LHCN-M2 (cell line): ENCODE results near the gene CPTP. TPM values are rescaled to one million over a fixed set of nuclear protein-coding genes. Genes with fewer than 3 reads are reported as not detected.
A peak's percentile ranks its signal among the peaks of the same experiment; 100 is the strongest.
"Not testable (repeated sequence)": the region's sequence is repeated elsewhere in the genome, so short reads cannot be mapped to it uniquely, and the experiment has no call there.

Experiments used
- DNase-seq: peaks from one replicate; pipeline ENCODE4 v3.0.0-alpha.2; 2012; ENCODE audit warnings: low read depth
- total RNA-seq: library from RNA; depleted of rRNA; stranded (reverse); fragments of >200 nt; gene quantifications from 2 replicates; pipeline ENCODE4 v1.2.3, GENCODE V29; 2014

The CPTP gene
- total RNA-seq, 1 experiment from 2014 or later = 27.7 TPM

- DNase-seq = peak; percentile 86
These were observed 37.4 kb downstream of the CPTP start for GRCh38 chr1:1361982-1362423.

DNA sequence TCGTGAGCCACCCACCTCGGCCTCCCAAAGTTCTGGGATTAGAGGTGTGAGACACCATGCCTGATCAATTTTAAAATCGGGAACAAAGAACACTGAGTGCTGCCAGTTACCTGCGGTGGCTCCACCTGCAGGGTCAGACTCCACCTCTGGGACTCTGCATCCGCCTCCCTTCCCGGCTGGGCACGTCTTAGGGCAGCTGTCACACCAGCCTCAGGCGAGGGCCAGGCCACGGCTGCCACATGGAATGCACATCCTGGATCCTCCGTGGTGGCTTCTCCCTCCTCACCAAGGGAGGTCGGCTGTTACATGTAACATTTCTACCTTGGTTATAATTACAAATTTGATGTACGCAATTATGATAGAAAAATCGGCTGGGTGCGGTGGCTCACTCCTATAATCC, 39.7 kb downstream of the CPTP start:
- DNase-seq = no peak

GRCh38 chr1:1365875-1366698, 41.5 kb downstream of the CPTP start:
- no peak for DNase-seq

DNA sequence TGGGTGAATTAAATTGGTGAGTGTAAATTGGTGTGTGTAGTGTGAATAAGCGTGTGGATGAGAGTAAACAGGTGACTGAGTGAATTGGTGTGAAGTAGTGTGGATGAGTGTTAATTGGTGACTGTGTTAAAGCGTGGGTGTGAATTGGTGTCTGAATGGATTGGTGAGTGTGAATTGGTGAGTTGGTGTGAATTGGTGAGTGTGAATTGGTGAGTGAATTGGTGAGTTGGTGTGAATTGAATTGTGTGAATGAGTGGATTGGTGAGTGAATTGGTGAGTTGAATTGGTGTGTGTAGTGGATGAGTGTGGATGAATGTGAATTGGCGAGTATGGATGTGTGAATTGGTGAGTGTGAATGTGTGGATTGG, 42.1 kb downstream of the CPTP start:
- DNase-seq = peak; percentile 7

DNA sequence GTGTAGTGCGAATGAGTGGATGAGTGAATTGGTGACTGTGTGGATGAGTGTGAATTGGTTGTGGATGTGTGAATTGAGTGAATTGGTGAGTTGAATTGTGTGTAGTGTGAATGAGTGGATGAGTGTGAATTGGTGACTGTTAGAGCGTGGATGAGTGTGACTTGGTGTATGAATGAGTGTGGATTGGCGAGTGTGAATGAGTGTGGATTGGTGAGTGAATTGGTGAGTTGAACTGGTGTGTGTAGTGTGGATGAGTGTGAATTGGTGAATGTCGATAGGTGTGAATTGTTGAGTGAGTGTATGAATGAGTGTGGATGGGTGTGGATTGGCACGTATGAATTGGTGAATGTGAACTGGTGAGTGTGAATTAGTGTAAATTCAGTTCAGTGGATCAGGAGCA, 42.7 kb downstream of the CPTP start:
- DNase-seq = no peak

- not testable (repeated sequence) for DNase-seq
These were observed 45.5 kb downstream of the CPTP start for GRCh38 chr1:1370094-1370493.

DNA sequence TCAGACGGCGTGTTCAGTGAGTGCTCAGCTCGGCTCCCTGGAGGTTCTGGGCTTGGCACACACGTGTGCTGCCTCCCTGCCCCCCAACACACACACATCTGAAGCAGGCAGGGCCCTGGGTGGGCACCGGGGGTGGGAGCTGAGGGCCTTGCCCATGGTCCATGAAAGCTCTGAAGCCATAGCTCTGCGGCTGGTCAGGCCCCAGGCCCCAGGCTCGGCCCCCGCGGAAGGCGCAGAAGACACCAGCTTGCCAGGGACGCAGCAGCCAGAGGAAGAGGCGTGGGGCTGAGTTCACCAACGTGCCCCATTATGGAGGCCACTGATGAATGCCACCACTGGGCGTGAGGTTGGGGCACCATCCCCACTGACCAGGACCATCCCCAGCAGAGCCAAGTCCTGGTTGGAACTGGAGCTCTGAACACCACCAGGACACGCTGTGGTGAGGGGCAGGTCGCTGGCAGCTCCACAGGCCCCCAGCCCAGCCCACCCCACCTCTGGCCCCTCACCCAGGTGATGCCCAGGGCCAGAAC, 46.2 kb downstream of the CPTP start:
- no peak for DNase-seq

- peak; percentile 84 for DNase-seq
These were observed 46.8 kb downstream of the CPTP start for GRCh38 chr1:1371364-1371745.

GRCh38 chr1:1371746-1372711, 47.4 kb downstream of the CPTP start:
- peak; percentile 82 for DNase-seq

- DNase-seq = no peak
These were observed 48.6 kb downstream of the CPTP start for GRCh38 chr1:1373051-1373814.

DNA sequence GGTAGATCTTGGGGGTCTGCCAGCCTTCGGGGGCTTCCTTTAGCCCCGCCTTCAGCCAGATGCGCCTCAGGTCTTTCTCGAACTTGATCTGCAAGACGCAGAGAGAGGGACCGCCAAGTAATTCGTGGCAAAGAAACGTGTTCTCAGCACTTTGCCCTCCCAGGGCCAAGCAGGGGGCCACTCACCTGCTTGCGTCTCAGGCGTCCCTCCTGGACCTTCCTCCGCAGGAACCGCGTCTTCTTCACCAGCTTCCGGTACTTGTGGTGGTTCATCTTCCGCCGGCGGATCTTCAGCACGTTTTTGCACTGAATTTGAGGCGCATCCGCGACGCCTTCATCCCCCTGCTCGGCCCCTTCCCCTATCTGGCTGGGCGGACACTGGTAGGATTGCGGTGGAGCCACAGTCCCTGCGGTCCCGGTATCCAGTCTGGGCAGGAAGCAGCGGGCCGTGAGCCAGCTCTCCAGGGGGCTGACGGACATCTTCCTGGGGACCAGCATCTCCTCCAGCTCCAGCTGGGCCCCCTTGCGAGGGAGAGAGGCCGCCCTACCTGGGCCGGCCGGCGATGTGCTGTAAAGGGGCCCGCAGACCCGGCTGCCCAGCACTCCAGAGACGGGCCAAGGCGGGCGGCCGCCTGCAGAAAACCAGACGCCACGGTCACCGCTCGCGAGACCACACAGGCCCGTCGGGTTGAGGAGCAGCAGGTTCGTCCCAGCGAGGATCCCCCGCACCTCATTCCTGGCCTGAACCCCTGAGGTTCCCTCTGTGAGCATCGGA, 49.4 kb downstream of the CPTP start:
- DNase-seq = no peak

DNA sequence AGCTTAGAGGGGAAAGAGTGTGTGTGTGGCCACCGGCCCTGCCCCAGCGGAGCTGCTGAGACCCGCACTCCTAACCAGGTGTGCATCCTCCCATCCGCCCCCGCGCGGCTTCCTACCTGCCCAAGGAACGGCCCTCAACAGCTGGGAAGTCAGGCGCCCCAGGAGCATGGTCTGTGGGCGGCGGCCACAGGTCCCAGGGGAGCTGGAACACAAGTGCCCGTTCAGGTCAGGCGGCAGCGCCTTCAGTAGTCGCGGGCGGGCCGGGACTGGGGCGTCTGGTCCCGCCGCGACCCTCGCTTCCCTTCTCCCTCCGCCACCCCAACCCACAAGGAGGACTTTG, 50.0 kb downstream of the CPTP start:
- peak; percentile 29 for DNase-seq

DNA sequence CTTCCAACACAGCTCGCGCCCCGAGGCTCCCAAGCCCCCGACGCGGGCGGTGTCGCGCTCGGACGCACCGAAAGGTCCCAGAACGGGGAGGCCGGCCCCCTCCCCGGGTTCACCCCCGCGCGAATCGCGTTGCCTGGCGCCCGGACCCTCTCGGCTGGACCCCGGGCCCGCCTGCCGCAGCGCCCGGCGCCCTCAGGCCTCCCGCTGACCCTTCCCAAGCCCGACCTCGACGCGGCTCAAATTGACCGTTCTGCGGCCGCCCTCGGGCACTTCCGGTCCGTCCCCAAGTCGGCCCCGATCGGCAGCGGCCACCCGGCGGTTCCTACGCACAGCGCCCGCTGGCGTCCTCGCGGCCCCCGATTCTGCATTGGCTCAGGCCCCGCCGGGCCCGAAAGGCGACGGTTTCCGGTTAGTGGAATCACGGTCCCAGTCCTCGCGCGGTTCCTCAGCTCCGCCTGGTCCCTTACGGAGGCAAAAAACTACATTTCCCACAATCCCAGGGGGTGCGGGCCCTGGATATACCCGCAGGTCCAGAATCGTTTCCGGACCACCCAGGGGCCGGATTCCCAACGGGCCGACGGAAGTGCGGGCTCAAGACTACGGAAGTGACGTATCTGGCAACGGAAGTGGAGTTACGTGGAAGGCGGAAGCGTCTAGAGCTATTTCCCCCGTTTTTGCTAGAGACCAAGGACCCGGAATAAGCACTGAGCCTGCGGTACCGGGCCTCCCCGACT, 50.5 kb downstream of the CPTP start, which contains the start of gene AURKAIP1:
TSS of gene AURKAIP1 (minus strand) at position 279 of the 734 bp plus-strand sequence. CDS start 451 bp downstream, outside the sequence.
- DNase-seq = peak; percentile 100

DNA sequence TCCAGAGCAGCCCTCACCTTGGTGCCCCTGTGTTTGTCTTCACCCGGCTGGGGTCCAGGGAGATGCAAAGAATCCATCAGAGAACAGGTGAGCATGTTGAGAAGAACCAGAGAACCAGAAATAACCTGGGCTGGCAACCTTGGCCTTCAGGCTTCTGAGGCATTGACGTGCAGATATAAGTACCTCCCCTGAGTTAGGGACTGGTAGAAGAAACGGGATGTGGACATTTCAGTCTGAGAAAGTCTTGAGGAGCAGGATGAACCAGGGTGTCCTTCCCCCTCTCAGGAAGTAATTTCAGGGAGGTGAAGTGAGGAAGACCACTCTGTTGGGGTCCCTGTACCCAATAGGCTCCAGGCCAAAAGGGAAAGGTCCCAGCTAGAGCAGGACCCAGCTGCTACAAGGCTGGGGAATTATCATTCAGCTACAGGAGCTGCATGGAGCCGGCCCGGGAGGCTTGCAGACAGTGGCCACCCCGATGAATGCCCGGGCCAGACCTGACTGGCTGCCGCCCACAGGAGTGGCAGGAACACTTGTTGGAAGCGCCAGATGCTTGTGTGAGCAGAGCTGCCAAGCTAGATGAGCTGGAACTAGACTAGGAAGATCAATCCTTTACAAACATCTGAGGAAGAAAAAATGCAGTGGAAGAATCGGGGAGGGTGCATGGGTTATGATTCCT, 52.1 kb downstream of the CPTP start:
- no peak for DNase-seq

- DNase-seq = no peak
These were observed 53.1 kb downstream of the CPTP start for GRCh38 chr1:1377540-1378205.
